ES-I3 (cell line): ENCODE data around the gene GDI1.

Source experiments
- H3K36me3 ChIP-seq: 2 replicates; pipeline ENCODE4 v1.6.1; 2013; ENCODE audit warnings: mild to moderate bottlenecking, low read length, control low read depth, moderate library complexity; ENCODE audit not compliant: insufficient read depth
- H3K4me1 ChIP-seq: 2 replicates; pipeline ENCODE4 v1.6.1; 2013; ENCODE audit warnings: mild to moderate bottlenecking, control low read depth, low read length; ENCODE audit not compliant: insufficient read depth
- H3K9ac ChIP-seq: 2 replicates; pipeline ENCODE4 v1.6.1; 2013; ENCODE audit warnings: low read depth, mild to moderate bottlenecking, low read length, moderate library complexity
- H3K9me3 ChIP-seq: 2 replicates; pipeline ENCODE4 v1.6.1; 2013; ENCODE audit warnings: mild to moderate bottlenecking, low read length, moderate library complexity; ENCODE audit not compliant: control insufficient read depth, insufficient read depth

Gene GDI1

DNA sequence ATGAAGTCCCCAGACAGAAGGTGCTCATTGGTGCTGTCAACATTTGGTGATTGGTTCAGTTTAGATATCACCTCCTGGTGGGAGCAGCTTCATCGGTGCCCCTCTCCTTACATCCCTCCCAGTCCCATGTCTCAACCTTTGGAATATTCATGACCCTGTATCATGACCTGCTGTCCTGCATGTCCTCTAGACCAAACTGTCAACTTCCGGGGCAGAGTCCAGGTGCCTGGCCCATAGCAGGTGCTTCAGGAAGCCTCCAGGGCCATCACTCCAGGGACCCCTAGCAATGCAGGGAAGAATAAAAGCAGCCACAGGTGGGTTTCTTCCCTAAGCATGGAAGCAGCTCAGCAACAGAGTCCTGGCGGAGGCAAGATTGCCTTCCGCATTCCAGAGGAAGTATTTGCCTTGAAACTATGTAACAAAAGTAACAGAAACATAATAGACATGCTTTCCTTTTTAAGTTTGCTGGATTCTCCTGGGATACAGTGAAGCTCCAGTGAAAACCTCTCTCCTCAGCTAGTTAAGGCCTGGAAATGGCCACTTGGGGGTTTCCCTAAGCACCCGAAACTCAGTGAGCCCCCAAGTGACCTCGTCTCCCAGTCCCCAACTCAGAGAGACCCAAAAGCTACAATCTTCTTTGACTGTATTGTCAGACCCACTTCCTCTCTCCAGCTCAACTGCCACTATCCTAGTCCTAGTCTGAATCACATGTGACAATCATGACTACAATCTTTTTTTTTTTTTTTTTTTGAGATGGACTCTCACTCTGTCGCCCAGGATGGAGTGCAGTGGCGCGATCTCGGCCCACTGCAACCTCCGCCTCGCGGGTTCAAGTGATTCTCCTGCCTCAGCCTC lies 9.8 kb upstream of the GDI1 start:
- H3K36me3 ChIP-seq = no peaks in the 10 kb centered on the region
- no peaks in the 10 kb centered on the region; the same call in 1 of the 2 replicates for H3K9me3 ChIP-seq
- no peak overlapping the region; the same call in 1 of the 2 replicates for H3K9ac ChIP-seq
- H3K4me1 ChIP-seq = peaks cover 8% of the 10 kb centered on the region

DNA sequence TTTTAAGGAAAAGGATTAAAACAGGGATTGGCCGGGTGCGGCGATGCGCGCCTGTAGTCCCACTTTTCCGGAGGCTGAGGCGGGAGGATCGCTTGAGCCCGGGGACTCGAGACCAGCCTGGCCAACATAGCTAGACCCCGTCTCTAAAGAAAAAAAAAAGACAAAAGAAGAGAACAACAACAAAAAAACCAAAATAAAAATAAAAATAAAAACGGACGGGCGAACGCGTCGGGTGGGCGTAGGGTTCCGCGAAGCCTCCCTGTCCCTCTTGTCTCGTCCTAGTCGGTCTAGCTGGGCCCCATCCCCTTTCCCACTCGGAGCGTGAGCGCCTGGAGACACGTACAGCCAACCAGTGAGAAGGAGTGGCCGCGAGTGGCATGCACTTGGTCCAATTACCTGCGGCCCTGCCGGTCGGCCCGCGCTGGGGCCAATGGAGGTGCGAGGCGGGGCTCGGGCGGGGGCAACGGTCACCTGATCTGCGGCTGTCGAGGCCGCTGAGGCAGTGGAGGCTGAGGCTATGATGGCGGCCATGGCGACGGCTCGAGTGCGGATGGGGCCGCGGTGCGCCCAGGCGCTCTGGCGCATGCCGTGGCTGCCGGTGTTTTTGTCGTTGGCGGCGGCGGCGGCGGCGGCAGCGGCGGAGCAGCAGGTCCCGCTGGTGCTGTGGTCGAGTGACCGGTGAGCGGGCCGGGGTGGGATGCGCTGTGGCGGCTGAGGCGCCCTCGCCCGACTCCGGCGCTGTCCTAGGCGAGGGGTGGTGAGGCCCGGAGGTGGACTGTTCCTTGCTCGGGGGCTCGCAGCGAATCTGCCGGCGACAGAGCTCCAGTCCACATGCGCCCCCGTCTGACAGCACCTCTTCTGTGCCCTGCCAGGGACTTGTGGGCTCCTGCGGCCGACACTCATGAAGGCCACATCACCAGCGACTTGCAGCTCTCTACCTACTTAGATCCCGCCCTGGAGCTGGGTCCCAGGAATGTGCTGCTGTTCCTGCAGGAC lies 8.5 kb upstream of the GDI1 start, which contains the start of gene ATP6AP1:
TSS of gene ATP6AP1 (plus strand) at position 502 of the 996 bp plus-strand sequence. CDS start at position 518, 16 bp downstream.
- H3K4me1 ChIP-seq = peaks cover 8% of the 10 kb centered on the region
- no peaks in the 10 kb centered on the region; the same call in 1 of the 2 replicates for H3K9me3 ChIP-seq
- peak within 1 kb of the TSS; percentile 54; the same call in 1 of the 2 replicates for H3K9ac ChIP-seq
- no peaks in the 10 kb centered on the region for H3K36me3 ChIP-seq

DNA sequence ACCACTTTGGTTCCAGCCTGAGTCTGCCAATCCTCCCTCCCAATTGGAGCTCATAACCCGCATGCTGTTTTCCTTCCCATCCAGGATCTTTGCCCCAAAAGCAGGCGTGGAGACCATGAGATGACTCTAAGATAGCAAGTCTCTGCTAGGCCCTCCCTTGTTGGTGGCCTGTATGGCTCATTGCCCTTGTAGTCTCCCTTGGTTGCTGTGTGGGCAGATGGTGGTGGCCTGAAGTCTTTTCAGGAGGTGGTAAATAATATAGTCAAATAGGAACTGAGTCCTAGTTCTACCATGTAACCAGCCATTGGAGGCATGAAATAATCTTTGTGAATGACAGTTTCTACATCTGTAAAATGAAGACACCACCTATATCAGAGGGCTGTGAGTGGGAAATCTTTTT lies 7.2 kb upstream of the GDI1 start:
- Histone ChIP-seq H3K9ac (no peak overlapping the region), H3K4me1 (peaks cover 8% of the 10 kb centered on the region), H3K36me3 (no peaks in the 10 kb centered on the region), H3K9me3 (no peaks in the 10 kb centered on the region; the same call in 1 of the 2 replicates)

DNA sequence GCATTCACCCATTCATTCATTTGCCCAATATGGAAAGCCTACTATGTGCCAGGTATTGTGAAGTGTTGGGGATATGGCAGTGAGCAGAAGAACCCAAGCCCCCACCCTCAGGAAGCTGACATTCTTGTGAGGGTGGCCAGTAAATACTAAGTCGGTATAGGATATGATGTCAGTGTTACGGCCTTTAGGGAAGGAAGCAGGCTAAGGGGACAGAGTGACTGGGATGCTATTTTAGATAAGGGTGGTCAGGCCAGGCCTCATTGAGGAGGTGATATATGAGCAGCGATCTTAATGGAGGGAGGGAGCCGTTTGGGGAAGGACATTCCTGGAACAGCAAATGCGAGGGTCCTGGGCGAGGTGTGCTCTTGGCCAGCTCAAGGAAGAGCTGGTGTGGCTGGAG lies 6.5 kb upstream of the GDI1 start:
- Histone ChIP-seq H3K9ac (no peak overlapping the region), H3K9me3 (no peaks in the 10 kb centered on the region; the same call in 1 of the 2 replicates), H3K4me1 (peaks cover 8% of the 10 kb centered on the region), H3K36me3 (no peaks in the 10 kb centered on the region)

DNA sequence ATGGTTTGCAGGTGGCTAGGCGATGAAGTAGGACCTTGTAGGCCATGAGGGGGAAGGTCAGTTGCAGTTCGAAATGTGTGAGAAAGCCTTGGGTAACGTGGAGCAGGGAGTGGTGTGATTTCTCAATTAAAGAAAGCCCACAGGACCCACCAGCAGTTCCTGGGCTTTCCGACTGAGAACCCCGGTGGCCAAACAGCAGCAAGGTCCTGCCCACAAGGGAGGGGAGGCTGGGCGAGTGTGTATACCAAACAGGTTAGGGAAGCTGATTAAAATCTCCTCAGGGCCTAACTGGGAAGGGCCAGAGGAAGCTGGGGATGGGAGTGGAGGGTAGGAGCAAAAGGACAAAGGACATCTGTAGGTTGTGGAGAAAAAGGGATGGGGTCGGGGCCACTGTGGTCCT lies 6.0 kb upstream of the GDI1 start:
- no peak overlapping the region for H3K9ac ChIP-seq

DNA sequence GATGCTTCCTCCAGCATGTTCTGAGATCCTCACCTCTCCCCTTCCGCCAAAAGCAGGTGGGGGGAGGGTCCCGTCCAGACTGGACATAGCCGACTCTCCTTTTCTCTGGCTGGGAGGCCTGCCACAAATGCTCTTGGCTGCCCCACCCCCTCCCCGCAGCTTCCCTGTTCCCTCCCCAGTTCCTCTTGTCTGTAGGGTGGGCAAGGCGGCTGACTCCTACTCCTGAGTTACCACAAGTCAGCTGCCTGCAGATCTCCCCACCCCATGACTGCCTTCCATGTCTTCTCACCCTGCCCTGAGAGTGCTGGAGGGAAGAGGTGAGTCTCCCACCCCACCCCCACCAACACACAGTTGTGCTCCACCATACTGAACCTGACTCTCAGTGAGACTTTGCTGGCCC lies 5.6 kb upstream of the GDI1 start:
- Histone ChIP-seq H3K36me3 (no peaks in the 10 kb centered on the region), H3K9ac (no peak overlapping the region), H3K9me3 (no peaks in the 10 kb centered on the region; the same call in 1 of the 2 replicates), H3K4me1 (peaks cover 8% of the 10 kb centered on the region)

More for the DNA sequence above, 6.0 kb upstream of the GDI1 start:
- Histone ChIP-seq H3K36me3 (no peaks in the 10 kb centered on the region), H3K9me3 (no peaks in the 10 kb centered on the region; the same call in 1 of the 2 replicates), H3K4me1 (peaks cover 8% of the 10 kb centered on the region)

DNA sequence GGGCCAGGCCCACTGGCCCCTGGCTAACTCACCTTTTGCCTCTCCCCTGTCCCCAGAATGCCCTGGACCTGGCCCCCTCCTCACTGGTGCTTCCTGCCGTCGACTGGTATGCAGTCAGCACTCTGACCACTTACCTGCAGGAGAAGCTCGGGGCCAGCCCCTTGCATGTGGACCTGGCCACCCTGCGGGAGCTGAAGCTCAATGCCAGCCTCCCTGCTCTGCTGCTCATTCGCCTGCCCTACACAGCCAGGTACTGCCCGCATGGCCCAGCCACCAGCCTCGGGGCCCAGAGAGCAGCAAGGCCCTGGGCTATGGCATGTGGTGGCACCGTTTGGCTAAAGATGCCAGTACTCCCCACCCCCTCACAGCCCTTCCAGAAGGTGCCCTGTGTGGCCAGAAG lies 4.7 kb upstream of the GDI1 start:
- Histone ChIP-seq H3K9ac (no peak overlapping the region), H3K4me1 (peaks cover 3% of the 10 kb centered on the region), H3K9me3 (no peaks in the 10 kb centered on the region; the same call in 1 of the 2 replicates), H3K36me3 (no peaks in the 10 kb centered on the region)

DNA sequence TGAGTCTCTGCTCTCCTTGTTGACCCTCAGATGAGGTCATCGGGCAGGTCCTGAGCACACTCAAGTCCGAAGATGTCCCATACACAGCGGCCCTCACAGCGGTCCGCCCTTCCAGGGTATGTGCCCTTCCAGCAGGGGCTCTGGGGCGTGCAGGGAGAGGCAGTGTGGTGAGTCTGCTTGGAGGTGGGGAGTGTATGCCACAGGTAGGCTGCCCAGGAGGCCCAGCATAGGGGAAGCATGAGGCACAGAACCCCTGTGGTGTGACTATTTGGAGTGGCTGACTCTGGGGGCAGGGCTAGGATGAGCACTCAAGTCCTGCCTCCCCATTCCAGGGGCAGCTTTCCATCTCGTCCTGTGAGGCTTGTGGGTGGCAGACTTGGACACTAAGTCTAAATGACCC lies 3.3 kb upstream of the GDI1 start:
- H3K36me3 ChIP-seq = 0 out of 2 replicates have a peak, but pooled peaks cover 3% of the 10 kb centered on the region
- H3K9me3 ChIP-seq = no peaks in the 10 kb centered on the region; the same call in 1 of the 2 replicates
- no peaks in the 10 kb centered on the region; the same call in 1 of the 2 replicates for H3K4me1 ChIP-seq
- no peak overlapping the region for H3K9ac ChIP-seq

DNA sequence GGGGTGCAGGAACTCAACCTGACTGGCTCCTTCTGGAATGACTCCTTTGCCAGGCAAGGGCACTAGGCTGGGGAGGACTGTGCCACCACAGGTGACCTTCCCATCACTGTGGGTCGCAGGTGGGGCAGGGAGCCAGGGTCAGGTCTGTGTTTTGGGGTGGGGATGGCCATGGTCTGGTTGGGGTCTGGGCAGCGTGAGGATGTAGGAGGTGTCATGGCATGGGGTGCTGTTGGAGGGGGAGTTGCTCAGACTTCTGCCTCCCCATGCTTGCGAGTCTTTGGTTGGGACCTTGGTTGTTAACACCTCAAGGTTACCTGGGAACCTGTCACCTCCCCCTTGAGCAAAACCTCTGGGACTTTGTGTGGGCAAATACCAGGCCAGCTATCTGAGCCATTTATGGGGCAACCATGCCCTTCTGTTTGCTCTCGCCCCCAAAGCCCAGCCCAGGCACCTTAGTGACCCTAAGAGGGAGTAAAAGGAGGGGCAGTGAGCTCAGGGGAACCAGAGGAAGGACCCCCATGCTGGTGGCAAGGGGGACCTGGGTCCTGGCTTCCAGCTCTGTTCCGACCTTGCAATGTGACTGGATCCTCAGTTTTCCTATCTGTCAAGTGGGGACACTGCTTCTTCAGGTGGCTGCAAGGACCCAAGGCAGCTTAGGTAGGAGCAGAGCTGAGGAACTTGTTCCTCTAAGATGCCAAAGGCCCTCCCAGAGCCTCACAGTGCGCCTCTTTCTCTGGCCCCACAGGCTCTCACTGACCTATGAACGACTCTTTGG lies 2.4 kb upstream of the GDI1 start:
- Histone ChIP-seq H3K4me1 (no peaks in the 10 kb centered on the region; the same call in 1 of the 2 replicates), H3K36me3 (0 out of 2 replicates have a peak, but pooled peaks cover 6% of the 10 kb centered on the region)

DNA sequence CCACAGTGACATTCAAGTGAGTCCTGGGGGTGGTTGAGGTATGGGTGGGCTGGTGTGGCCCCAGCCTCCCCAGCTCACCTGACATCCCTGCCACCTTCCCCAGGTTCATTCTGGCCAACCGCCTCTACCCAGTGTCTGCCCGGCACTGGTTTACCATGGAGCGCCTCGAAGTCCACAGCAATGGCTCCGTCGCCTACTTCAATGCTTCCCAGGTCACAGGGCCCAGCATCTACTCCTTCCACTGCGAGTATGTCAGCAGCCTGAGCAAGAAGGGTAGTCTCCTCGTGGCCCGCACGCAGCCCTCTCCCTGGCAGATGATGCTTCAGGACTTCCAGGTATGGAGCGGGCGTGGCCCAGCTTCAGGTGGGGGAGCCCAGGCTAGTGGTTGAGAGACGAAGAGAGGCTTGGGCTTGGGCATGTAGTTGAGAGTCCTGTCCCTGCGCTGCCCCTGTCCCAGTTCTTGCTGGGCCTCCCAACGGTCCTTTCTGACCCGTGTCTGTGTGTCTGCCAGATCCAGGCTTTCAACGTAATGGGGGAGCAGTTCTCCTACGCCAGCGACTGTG lies 1.7 kb upstream of the GDI1 start:
- no peaks in the 10 kb centered on the region; the same call in 1 of the 2 replicates for H3K4me1 ChIP-seq
- H3K36me3 ChIP-seq = 0 out of 2 replicates have a peak, but pooled peaks cover 6% of the 10 kb centered on the region
- no peak overlapping the region for H3K9ac ChIP-seq
- H3K9me3 ChIP-seq = no peaks in the 10 kb centered on the region

More for the DNA sequence above, 2.4 kb upstream of the GDI1 start:
- H3K9ac ChIP-seq = no peak overlapping the region
- no peaks in the 10 kb centered on the region for H3K9me3 ChIP-seq

DNA sequence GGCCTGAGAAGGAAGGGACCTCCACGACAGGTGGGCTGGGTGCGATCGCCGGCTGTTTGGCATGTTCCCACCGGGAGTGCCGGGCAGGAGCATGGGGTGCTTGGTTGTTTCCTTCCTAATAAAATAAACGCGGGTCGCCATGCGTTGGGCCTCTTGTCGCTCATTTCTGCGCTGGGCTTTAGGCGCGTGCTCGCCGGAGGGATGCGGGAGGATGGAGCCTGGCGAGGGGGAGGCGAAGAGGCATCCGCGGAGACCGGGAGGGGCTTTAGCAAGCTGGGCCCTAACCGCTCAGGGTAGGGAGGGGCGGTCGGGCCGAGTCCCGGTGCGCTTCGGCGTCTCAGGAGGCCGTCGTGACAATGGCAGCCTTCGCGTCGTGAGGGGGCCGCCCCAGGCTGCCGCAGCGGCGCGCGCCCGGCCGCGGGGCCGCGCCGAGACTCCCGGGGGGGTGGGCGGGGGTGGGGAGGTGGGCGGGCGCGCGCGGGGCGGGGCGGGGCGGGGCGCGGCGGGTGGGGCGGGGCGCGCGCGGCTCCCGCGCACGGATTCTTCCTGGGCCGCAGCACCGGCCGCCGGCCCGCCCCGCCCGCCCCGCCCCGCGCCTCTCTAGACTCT lies 476 bp upstream of the GDI1 start:
- H3K9ac ChIP-seq = peak overlapping the region; percentile 65
- H3K36me3 ChIP-seq = peaks cover 9% of the 10 kb centered on the region; the same call in 1 of the 2 replicates
- H3K4me1 ChIP-seq = no peaks in the 10 kb centered on the region
- H3K9me3 ChIP-seq = no peaks in the 10 kb centered on the region

DNA sequence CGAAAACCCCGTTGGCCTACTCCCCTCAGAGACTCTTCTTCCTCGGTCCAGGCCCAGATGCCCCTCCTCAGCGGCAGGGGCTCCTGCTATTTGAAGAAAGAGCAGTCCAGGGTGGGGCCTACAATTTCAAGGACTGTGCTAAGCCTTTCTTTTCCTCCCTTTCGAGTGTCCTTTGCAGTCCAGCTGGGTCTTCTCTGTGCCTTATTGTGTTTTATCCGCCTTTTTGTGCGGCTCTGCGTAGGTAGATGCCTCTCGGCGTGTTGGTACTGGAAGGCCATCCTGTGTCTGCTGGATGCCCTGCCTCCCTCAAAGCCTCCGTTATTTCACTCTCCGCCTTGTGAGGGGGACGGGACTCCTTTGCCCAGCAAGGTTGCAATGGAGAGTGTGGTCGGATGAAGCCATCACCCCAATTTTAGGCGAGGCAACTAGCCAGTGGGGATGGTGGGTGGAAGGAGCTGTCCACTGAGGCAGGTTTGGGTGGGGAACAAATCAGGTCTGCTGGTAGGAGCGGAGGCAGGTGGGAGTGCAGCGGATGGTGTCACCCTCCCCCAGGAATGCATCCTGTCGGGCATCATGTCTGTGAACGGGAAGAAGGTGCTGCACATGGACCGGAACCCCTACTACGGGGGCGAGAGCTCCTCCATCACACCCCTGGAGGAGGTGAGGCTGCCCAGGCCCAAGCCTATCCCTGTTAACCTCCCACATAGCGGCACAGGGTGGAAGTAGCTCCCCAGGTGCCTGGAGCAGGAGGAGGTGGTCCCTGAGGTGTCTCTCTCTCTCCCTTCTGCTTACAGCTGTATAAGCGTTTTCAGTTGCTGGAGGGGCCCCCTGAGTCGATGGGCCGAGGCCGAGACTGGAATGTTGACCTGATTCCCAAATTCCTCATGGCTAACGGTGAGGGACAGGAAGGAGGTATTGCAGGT lies 1.3 kb downstream of the GDI1 start:
- H3K4me1 ChIP-seq = no peaks in the 10 kb centered on the region
- peak overlapping the region; percentile 65 for H3K9ac ChIP-seq
- H3K36me3 ChIP-seq = peaks cover 9% of the 10 kb centered on the region; the same call in 1 of the 2 replicates
- no peaks in the 10 kb centered on the region for H3K9me3 ChIP-seq
